Measurements from ENCODE around the gene KCNN1. TPM values are rescaled to one million over a fixed set of nuclear protein-coding genes. Genes with fewer than 3 reads are reported as not detected.

The KCNN1 gene
- total and polyA plus RNA-seq, 9 of the 15 experiments (the other 6 are each of a cell fraction or from before 2014, with no cell fraction given), result 0.01 to 6.2 (median 0.72) TPM

DNA sequence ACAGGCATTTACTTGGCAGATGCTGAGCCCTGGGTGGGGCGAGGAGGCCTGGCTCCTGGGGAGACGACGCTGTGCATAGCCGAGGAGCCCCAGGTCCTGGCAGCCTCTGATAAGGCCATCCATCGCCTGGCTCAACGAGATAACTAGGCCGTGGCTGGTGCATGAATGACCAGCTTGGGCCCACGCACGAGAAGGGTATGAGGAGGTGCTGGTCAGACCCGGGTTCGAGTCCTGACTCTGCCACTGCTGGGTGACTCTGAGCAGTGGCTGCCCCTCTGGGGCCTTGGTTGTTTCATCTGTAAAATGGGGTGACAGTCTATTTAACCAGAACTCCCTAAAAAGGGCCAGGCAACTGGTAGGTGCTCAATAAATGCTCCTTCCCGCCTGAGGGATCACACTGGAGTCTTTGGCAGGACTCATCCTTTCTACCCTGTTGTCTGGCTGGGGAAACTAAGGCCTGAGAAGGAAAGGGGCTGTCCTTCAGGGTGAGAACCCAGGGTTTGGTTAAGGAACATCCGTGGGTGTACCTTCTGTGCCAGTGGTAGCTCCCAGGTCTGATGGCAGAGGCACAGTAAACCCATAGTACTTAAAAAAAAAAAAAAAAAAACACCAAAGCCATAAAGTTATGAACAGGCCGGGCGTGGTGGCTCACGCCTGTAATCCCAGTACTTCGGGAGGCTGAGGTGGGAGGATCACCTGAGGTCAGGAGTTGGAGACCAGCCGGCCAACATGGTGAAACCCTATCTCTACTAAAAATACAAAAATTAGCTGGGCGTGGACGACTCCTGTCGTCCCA, 33.0 kb downstream of the KCNN1 start (continued):
- peak in 1 of 2 experiments; percentile 55; a peak in 1 of 4 replicates for TF ChIP-seq MAZ (CRISPR knock-in tag; conservative IDR thresholded peaks at IDR 0.05 in 1 of 2, IDR thresholded peaks at IDR 0.05 in 1 of 2)
- TF ChIP-seq ADNP (tag; IDR thresholded peaks at IDR 0.05), result peak; percentile 100
- TF ChIP-seq TAF9B (IDR thresholded peaks at IDR 0.05; ENCODE audit: partially characterized antibody), result no peak
- no peak for TF ChIP-seq ZFPM2 (CRISPR knock-in tag; IDR thresholded peaks at IDR 0.05)
- no peak for TF ChIP-seq SMAD2 (IDR thresholded peaks at IDR 0.05; ENCODE audit: low read depth, low read length)
- TF ChIP-seq, protein P1, sequence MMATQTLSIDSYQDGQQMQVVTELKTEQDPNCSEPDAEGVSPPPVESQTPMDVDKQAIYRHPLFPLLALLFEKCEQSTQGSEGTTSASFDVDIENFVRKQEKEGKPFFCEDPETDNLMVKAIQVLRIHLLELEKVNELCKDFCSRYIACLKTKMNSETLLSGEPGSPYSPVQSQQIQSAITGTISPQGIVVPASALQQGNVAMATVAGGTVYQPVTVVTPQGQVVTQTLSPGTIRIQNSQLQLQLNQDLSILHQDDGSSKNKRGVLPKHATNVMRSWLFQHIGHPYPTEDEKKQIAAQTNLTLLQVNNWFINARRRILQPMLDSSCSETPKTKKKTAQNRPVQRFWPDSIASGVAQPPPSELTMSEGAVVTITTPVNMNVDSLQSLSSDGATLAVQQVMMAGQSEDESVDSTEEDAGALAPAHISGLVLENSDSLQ (IDR thresholded peaks at IDR 0.05), result no peak
- no peak for TF ChIP-seq MIER1 (IDR thresholded peaks at IDR 0.05; ENCODE audit: low read depth)
- TF ChIP-seq, protein P2, sequence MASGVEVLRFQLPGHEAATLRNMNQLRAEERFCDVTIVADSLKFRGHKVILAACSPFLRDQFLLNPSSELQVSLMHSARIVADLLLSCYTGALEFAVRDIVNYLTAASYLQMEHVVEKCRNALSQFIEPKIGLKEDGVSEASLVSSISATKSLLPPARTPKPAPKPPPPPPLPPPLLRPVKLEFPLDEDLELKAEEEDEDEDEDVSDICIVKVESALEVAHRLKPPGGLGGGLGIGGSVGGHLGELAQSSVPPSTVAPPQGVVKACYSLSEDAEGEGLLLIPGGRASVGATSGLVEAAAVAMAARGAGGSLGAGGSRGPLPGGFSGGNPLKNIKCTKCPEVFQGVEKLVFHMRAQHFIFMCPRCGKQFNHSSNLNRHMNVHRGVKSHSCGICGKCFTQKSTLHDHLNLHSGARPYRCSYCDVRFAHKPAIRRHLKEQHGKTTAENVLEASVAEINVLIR (CRISPR knock-in tag; IDR thresholded peaks at IDR 0.05), result no peak
- peak; percentile 78; the same call in 1 of the 2 replicates for TF ChIP-seq RNF2 (IDR thresholded peaks at IDR 0.05)
- no peak for TF ChIP-seq SETDB1 (IDR thresholded peaks at IDR 0.05; ENCODE audit: low read length)
- peak; percentile 67 for TF ChIP-seq SMAD4 (CRISPR knock-in tag; conservative IDR thresholded peaks at IDR 0.05)
- peak; percentile 92 for TF ChIP-seq HDAC2 (IDR thresholded peaks at IDR 0.05)
- TF ChIP-seq ZNF133 (CRISPR knock-in tag; IDR thresholded peaks at IDR 0.05), result no peak
- TF ChIP-seq, protein P3, sequence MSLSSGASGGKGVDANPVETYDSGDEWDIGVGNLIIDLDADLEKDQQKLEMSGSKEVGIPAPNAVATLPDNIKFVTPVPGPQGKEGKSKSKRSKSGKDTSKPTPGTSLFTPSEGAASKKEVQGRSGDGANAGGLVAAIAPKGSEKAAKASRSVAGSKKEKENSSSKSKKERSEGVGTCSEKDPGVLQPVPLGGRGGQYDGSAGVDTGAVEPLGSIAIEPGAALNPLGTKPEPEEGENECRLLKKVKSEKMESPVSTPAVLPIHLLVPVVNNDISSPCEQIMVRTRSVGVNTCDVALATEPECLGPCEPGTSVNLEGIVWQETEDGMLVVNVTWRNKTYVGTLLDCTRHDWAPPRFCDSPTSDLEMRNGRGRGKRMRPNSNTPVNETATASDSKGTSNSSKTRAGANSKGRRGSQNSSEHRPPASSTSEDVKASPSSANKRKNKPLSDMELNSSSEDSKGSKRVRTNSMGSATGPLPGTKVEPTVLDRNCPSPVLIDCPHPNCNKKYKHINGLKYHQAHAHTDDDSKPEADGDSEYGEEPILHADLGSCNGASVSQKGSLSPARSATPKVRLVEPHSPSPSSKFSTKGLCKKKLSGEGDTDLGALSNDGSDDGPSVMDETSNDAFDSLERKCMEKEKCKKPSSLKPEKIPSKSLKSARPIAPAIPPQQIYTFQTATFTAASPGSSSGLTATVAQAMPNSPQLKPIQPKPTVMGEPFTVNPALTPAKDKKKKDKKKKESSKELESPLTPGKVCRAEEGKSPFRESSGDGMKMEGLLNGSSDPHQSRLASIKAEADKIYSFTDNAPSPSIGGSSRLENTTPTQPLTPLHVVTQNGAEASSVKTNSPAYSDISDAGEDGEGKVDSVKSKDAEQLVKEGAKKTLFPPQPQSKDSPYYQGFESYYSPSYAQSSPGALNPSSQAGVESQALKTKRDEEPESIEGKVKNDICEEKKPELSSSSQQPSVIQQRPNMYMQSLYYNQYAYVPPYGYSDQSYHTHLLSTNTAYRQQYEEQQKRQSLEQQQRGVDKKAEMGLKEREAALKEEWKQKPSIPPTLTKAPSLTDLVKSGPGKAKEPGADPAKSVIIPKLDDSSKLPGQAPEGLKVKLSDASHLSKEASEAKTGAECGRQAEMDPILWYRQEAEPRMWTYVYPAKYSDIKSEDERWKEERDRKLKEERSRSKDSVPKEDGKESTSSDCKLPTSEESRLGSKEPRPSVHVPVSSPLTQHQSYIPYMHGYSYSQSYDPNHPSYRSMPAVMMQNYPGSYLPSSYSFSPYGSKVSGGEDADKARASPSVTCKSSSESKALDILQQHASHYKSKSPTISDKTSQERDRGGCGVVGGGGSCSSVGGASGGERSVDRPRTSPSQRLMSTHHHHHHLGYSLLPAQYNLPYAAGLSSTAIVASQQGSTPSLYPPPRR (CRISPR knock-in tag; IDR thresholded peaks at IDR 0.05; ENCODE audit: borderline replicate concordance), result 0 out of 2 replicates have a peak, but pooled peaks have one; percentile 64
- TF ChIP-seq IRF2 (CRISPR knock-in tag; IDR thresholded peaks at IDR 0.05), result no peak
- TF ChIP-seq, protein P4, sequence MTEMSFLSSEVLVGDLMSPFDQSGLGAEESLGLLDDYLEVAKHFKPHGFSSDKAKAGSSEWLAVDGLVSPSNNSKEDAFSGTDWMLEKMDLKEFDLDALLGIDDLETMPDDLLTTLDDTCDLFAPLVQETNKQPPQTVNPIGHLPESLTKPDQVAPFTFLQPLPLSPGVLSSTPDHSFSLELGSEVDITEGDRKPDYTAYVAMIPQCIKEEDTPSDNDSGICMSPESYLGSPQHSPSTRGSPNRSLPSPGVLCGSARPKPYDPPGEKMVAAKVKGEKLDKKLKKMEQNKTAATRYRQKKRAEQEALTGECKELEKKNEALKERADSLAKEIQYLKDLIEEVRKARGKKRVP (CRISPR knock-in tag; IDR thresholded peaks at IDR 0.05), result 0 out of 2 replicates have a peak, but pooled peaks have one; percentile 13
- peak; percentile 96 for TF ChIP-seq CBFA2T2 (conservative IDR thresholded peaks at IDR 0.05)
- no peak for TF ChIP-seq ZC3H11A (IDR thresholded peaks at IDR 0.05; ENCODE audit: low read depth, low read length)
- peak; percentile 65 for TF ChIP-seq ZKSCAN1 (IDR thresholded peaks at IDR 0.05; ENCODE audit: low read depth, low read length)
- TF ChIP-seq ZNF224 (CRISPR knock-in tag; IDR thresholded peaks at IDR 0.05), result no peak

Data from K562 (cell line).